Measurements from ENCODE around the gene HOGA1.

GRCh38 chr10:97570146-97570788, 13.9 kb upstream of the HOGA1 start:
- no peak for TF ChIP-seq POLR2A (IDR thresholded peaks at IDR 0.05; ENCODE audit: low read depth, low read length)
- no peak for TF ChIP-seq POLR2AphosphoS5 (IDR thresholded peaks at IDR 0.05; ENCODE audit: low read depth, low read length)
- no peak for TF ChIP-seq SPI1 (IDR thresholded peaks at IDR 0.05; ENCODE audit: low read depth, low read length)

Measured in GM12891 (cell line).